A673 (cell line): ENCODE results near the gene AGRP.

Experiments used
- EZH2 ChIP-seq: fragments of 200-600 bp; sonication (generic); IDR thresholded peaks from 2 replicates; pipeline ENCODE4 v1.6.1; 2017; ENCODE audit warnings: borderline replicate concordance, low read depth, mild to moderate bottlenecking, mixed read lengths, antibody characterized with exemption, low read length; ENCODE audit not compliant: poor library complexity, severe bottlenecking
- TF ChIP-seq, protein P1 (sequence below): fragments of 300-800, 200-600 bp; sonication (generic); conservative IDR thresholded peaks from 2 replicates; pipeline ENCODE4 v1.5.1; 2017; ENCODE audit warnings: low read depth, mild to moderate bottlenecking, antibody characterized with exemption, low read length, moderate library complexity, mixed read lengths

DNA sequence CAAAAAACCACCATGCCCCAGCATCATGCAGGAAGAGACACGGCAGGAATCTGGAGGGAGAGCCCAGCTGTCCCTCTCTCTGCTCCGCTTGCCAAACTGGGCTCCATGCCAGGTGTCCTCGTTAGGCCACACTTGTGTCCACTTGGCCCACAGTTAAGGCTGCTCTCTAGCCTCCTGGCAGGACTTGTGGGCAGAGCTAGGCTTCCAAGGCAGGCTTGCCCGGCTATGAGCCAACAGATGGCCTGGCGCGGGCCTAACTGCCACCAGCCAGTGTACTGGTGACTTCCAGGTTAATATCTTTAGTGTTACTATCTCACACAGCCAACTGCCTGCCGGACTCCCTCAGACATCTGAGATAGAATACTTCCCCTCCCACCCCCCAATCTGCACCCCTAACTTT lies 13.0 kb downstream of the AGRP start:
- TF ChIP-seq, protein P1, sequence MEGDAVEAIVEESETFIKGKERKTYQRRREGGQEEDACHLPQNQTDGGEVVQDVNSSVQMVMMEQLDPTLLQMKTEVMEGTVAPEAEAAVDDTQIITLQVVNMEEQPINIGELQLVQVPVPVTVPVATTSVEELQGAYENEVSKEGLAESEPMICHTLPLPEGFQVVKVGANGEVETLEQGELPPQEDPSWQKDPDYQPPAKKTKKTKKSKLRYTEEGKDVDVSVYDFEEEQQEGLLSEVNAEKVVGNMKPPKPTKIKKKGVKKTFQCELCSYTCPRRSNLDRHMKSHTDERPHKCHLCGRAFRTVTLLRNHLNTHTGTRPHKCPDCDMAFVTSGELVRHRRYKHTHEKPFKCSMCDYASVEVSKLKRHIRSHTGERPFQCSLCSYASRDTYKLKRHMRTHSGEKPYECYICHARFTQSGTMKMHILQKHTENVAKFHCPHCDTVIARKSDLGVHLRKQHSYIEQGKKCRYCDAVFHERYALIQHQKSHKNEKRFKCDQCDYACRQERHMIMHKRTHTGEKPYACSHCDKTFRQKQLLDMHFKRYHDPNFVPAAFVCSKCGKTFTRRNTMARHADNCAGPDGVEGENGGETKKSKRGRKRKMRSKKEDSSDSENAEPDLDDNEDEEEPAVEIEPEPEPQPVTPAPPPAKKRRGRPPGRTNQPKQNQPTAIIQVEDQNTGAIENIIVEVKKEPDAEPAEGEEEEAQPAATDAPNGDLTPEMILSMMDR: no peak
- TF ChIP-seq EZH2: no peak
